Ascending aorta (tissue), 1 donor: ENCODE measurements around the gene ZNF597. TPM values are rescaled to one million over a fixed set of nuclear protein-coding genes. Genes with fewer than 3 reads are reported as not detected.

ENCODE experiments used
- total RNA-seq: library from RNA; depleted of rRNA; stranded (reverse); fragments of >200 nt; gene quantifications from one replicate; pipeline ENCODE4 v1.1.0, GENCODE V29; 2016

ZNF597 gene
- total RNA-seq, 1 donor from 2014 or later = 0.21 TPM

Other genes starting within 250 kb of the ZNF597 start
- gene ZNF200, start 208.3 kb downstream of the ZNF597 start, total RNA-seq = 14.6 TPM
- gene MEFV, start 186.9 kb downstream of the ZNF597 start, total RNA-seq = 1.1 TPM
- 61.8 TPM for gene ZNF263, start 160.0 kb downstream of the ZNF597 start, total RNA-seq
- 1.6 TPM for gene TIGD7, start 138.1 kb downstream of the ZNF597 start, total RNA-seq
- gene ZNF75A, start 138.0 kb downstream of the ZNF597 start, total RNA-seq = 8.3 TPM
- gene OR2C1, start 87.6 kb downstream of the ZNF597 start, total RNA-seq = not detected
- gene ZSCAN32, start 42.5 kb downstream of the ZNF597 start, total RNA-seq = 4.2 TPM
- gene ZNF174, start 42.3 kb downstream of the ZNF597 start, total RNA-seq = 16.0 TPM
- 74.6 TPM for gene NAA60, start 176 bp upstream of the ZNF597 start, total RNA-seq
- not detected for gene C16orf90, start 52.0 kb upstream of the ZNF597 start, total RNA-seq
- 72.4 TPM for gene CLUAP1, start 57.5 kb upstream of the ZNF597 start, total RNA-seq
- 2.1 TPM for gene NLRC3, start 133.9 kb upstream of the ZNF597 start, total RNA-seq
- 3.4 TPM for gene SLX4, start 168.1 kb upstream of the ZNF597 start, total RNA-seq
- 51.2 TPM for gene DNASE1, start 211.2 kb upstream of the ZNF597 start, total RNA-seq